Right renal pelvis (tissue), 4 donors: ENCODE measurements around the gene MED10. TPM values are rescaled to one million over a fixed set of nuclear protein-coding genes. Genes with fewer than 3 reads are reported as not detected.

Experiments
- DNase-seq, 4 donors: peaks; one replicate each; pipeline ENCODE4 v3.0.0-alpha.2; 2013; ENCODE audit warnings: low read depth in 4 of 4, low spot score in 3 of 4, missing footprints in 1 of 4
- polyA plus RNA-seq, 4 donors: library from polyadenylated mRNA; unstranded; fragments of 120-200 nt; gene quantifications; one replicate each; pipeline ENCODE4 v1.2.1, GENCODE V29; 2013; ENCODE audit not compliant: insufficient read length in 4 of 4

Gene MED10
- polyA plus RNA-seq, 4 donors = 43.8 to 48.4 (median 45.0) TPM

- no peak for DNase-seq
Observed at GRCh38 chr5:6399980-6400910, 21.9 kb upstream of the MED10 start.

DNA sequence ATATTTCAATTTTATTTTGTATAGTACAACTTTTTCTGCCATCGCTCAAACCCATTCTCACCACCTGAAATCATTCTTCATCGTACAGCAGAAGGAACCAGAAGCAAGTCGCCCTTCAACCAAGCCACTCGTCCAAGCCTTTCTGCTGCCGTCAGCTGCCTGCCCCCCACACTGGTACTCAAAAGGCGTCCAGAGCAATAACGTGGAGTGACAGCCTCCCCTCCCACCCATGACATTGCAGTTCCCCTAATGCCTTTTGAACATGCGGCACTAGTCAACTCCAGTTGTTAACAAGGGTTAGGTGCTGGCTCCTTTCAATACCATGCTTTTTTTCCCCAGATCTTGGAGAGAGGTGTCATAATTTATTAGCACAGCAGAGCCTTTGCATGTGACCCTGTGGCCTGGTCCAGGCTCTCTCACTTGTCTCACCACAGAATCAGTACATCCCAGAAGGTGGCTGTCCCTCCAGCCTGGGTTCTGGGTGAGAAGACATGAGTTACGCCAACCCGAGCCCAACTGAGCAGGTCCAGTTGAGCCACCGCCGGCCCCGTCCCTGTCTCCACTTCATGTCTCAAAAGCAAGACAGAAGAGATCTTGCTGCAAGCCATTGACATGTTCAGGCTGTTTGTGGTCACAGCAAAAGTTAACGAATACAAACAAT, 20.4 kb upstream of the MED10 start:
- DNase-seq = no peak

DNA sequence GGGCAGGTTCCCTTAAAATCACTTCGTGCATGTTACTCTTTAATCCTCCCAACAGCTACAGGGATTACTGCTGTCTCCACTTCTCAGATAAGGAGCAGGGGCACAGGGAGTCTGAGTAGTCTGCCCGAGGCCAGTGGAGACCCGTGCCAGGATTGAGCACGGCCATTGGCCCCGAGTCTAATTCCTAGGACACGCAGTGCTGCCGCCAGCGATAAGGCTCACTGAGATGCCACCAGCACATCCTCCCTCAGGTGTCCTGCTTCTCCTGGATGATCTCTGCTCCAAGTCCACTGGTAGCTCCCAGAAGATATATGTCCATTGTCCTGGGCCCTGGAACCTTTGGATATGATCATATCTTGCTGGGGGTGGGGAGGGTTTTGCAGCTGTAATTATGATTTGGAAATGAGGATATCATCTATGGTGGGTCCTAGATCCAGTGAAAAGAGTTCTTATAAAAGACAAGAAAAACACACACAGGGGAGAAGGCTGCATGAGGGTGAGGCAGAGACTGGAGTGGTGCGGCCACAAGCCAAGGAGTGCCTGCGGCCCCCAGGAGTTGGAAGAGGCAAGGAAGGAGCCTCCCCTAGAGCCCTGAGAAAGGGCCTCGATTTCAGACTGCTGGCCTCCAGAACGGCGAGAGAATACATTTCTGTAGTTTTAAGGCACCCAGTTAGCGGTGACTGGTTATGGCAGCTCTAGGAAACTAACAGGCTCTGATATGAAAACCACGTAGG, 19.4 kb upstream of the MED10 start:
- DNase-seq = no peak

GRCh38 chr5:6396836-6397535, 18.6 kb upstream of the MED10 start:
- no peak for DNase-seq

GRCh38 chr5:6396043-6396442, 17.7 kb upstream of the MED10 start:
- no peak for DNase-seq

DNA sequence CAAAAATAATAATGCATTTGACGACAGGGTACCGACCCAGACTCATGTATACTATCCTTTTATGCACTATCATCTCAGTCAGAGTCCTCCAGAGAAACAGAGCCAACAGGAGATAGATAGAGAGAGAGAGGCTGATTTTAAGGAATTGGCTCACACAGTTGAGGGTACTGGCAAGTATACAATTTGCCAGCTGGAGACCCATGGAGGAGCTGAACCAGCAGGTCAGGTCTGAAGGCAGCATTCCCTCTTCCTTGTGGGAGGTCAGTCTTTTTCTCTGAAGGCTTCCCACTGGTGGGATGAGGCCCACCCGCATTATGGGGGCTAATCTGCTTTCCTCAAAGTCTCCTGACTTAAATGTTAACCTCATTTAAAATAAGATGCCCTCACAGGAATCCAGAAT, 17.3 kb upstream of the MED10 start:
- DNase-seq = no peak

- DNase-seq = no peak
Observed at GRCh38 chr5:6395102-6395445, 16.7 kb upstream of the MED10 start.

- no peak for DNase-seq
Observed at GRCh38 chr5:6394429-6395101, 16.2 kb upstream of the MED10 start.

- no peak for DNase-seq
Observed at GRCh38 chr5:6393596-6394194, 15.3 kb upstream of the MED10 start.

GRCh38 chr5:6392561-6392960, 14.2 kb upstream of the MED10 start:
- no peak for DNase-seq

DNA sequence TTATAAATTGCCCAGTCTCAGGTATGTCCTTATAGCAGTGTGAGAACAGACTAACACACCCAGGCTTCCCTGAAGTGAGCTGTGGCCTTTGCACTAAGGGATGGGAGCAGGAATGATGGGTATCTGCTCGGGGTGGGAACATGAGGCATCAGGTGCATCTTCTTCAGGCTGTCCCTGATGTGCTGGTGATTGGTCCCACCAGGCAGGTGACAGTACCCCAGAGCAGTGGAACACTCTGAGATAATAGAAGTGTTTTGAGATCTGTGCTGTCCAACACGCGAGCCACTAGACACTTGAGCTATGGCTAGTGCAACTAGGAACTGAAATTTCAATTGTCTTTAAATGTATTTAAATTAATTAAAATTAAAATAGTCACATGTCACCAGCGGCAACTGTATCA, 12.8 kb upstream of the MED10 start:
- no peak for DNase-seq

DNA sequence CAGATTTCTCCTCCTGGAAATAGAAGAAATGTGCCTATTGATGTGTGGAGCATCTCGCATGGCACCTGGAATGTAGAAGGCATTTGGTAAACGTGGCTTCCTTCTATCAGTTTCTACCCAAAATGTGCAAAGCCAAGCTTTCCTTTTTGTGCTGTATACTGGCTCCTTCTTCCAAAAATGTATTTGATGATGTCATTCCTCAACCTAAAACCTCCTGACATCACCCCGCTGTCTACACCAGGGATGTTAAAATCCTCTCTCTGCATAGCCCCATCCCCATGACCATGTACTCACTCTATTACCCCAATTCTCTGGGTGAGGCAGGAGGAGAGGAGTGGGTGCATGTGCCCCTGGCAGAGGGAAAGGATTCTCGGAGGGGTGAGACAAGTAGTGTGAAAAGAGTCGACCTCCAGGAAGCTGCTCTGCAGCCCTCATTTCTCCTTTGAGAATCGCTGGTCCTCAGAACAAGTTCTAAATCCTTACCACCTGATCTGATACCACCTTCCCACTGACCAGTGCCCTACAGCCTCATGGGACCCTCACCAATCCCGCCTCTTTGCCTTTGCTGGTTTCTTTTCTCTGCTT, 11.7 kb upstream of the MED10 start:
- no peak for DNase-seq

- no peak for DNase-seq
Observed at GRCh38 chr5:6389397-6389796, 11.1 kb upstream of the MED10 start.

GRCh38 chr5:6387970-6388369, 9.6 kb upstream of the MED10 start:
- DNase-seq = no peak

- no peak for DNase-seq
Observed at GRCh38 chr5:6386271-6386670, 7.9 kb upstream of the MED10 start.

GRCh38 chr5:6384856-6385255, 6.5 kb upstream of the MED10 start:
- no peak for DNase-seq

DNA sequence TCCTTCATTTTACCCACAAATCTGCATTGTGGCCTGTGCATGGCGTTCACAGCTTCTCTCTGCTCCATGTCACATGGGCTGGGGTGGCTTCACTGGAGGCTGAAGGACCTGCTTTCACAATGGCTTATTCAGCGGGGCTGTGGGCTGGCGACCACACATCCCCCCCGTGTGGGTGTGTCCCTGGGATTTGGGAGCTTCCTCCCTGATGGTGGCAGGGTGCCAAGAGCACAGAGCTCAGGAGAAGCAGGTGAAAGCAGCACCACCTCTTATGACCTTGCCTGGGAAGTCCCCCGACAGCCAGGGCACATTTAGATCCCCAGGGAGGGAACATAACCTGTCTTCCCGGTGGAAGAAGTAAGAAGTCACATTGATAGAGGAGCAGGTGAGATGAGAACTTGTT, 5.0 kb upstream of the MED10 start:
- no peak for DNase-seq

DNA sequence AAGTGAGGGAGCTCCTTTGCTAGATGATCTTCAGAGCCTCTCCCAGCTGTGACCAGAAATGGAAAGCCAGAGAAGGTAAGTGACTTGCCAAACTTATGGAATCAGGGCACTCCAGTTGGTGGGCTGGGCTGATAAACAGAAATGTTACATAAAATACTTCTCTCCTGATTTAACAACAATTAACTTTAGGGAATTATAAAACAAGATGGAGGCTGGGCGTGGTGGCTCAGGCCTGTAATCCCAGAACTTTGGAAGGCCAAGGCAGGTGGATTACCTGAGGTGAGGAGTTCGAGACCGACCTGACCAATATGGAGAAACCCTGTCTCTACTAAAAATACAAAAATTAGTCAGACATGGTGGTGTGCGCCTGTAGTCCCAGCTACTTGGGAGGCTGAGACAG, 899 bp upstream of the MED10 start:
- no peak for DNase-seq

GRCh38 chr5:6378766-6379103, 388 bp upstream of the MED10 start:
- DNase-seq = no peak

DNA sequence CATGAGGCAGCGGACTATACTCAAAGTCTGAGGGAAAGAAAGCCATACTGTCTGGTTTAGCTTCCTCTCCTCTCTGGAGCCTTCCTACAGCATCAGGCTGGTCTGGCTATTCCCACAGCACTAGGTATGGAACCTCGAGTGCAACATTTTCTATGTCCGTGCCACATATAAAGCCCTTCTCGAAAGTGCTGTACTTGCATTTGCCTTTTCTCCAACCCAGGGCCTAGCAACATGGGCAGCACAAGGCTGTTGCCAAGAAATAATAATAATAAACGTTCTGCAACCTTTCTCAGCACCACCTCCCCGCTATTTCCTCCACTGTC, 804 bp downstream of the MED10 start:
- no peak for DNase-seq
